HCT116 (cell line): ENCODE results near the gene TUBB6. TPM values are rescaled to one million over a fixed set of nuclear protein-coding genes. Genes with fewer than 3 reads are reported as not detected.

Source experiments
- ATAC-seq: fragments of 200-7000 bp; cut with Tn5 transposase; 2 replicates; pipeline ENCODE4 v1.9.1; 2020; ENCODE audit warnings: mild to moderate bottlenecking, moderate library complexity
- BruUV-seq: library from RNA; stranded (reverse); fragments of 400-500 nt; replicated peaks from 2 replicates; lab custom pipeline; 2021; lab: Mats Ljungman, UMichigan
- CTCF ChIA-PET: fragments of 300-600 bp; sonication (Branson Sonifier 250); formaldehyde crosslinking; loops from one replicate; lab custom pipeline; 2021; ENCODE audit warnings: antibody characterized with exemption; lab: Charles Lee
- POLR2A ChIA-PET: fragments of 300-600, 350-600 bp; sonication (Branson Sonifier 250); formaldehyde crosslinking; loops from one replicate; lab custom pipeline; 2021; ENCODE audit warnings: antibody characterized with exemption; lab: Charles Lee
- RAD21 ChIA-PET, 2 experiments: fragments of 300-600 bp; sonication (Branson Sonifier 250); formaldehyde crosslinking; loops; one replicate each; lab custom pipeline; 2023; ENCODE audit warnings: low total read pairs in 2 of 2; ENCODE audit not compliant: uncharacterized antibody in 2 of 2, unreplicated experiment in 2 of 2, low non-redundant PET in 1 of 2; lab: Charles Lee
- DNase-seq: peaks from one replicate; pipeline ENCODE4 v3.0.0-alpha.2; 2010; ENCODE audit warnings: low read depth, low spot score
- H2AFZ ChIP-seq: fragments of 200-600 bp; shearing (Covaris generic), sonication (generic); 2 replicates; pipeline ENCODE4 v1.6.1; 2017; ENCODE audit warnings: low read depth, mixed run types, mixed read lengths, antibody characterized with exemption, low read length; ENCODE audit not compliant: poor library complexity, severe bottlenecking
- H3K27ac ChIP-seq: 2 replicates; pipeline ENCODE4 v1.5.1; 2012; ENCODE audit warnings: low read depth, low read length
- H3K27me3 ChIP-seq: fragments of 200-600 bp; sonication (generic); 2 replicates; pipeline ENCODE4 v1.6.1; 2016; ENCODE audit warnings: mixed run types, low read length, mixed read lengths; ENCODE audit not compliant: insufficient read depth
- H3K36me3 ChIP-seq, 2 experiments: fragments of 200-500 bp in 1 of 2; fragments of 200-600 bp in 1 of 2; sonication (Bioruptor generic) in 1 of 2; sonication (generic) in 1 of 2; 2 replicates each; pipeline versions ENCODE4 v1.5.1 to v1.6.1; 2014 to 2016; ENCODE audit warnings: low read length in 2 of 2, inconsistent platforms in 1 of 2, mixed read lengths in 1 of 2, mixed run types in 1 of 2; ENCODE audit not compliant: insufficient read depth in 2 of 2, control insufficient read depth in 1 of 2
- H3K4me1 ChIP-seq, 2 experiments: fragments of 200-600 bp in 1 of 2; sonication (generic) in 1 of 2; 2 replicates each; pipeline versions ENCODE4 v1.5.1 to v1.6.1; 2012 to 2017; ENCODE audit warnings: low read length in 2 of 2, inconsistent platforms in 1 of 2, mild to moderate bottlenecking in 1 of 2, mixed read lengths in 1 of 2, mixed run types in 1 of 2, moderate library complexity in 1 of 2; ENCODE audit not compliant: insufficient read depth in 2 of 2, control insufficient read depth in 1 of 2
- H3K4me2 ChIP-seq: fragments of 200-600 bp; sonication (generic); 2 replicates; pipeline ENCODE4 v1.6.1; 2017; ENCODE audit warnings: mixed run types, low read length, mixed read lengths
- H3K4me3 ChIP-seq, 2 experiments: fragments of 200-600 bp in 1 of 2; sonication (generic) in 1 of 2; replicated peaks in 1 of 2; 2 replicates each; pipeline ENCODE4 v1.5.1; 2011 to 2016; ENCODE audit warnings: low read length in 2 of 2, control low read depth in 1 of 2, low read depth in 1 of 2, mild to moderate bottlenecking in 1 of 2, mixed read lengths in 1 of 2, mixed run types in 1 of 2
- H3K79me2 ChIP-seq: fragments of 200-600 bp; sonication (generic); 2 replicates; pipeline ENCODE4 v1.6.1; 2017; ENCODE audit warnings: mild to moderate bottlenecking, mixed run types, low read length, moderate library complexity, mixed read lengths; ENCODE audit not compliant: insufficient read depth
- H3K9ac ChIP-seq: fragments of 200-600 bp; sonication (generic); 2 replicates; pipeline ENCODE4 v1.6.1; 2016; ENCODE audit warnings: low read length, mixed read lengths
- H3K9me2 ChIP-seq: fragments of 200-600 bp; sonication (generic), shearing (Covaris generic); 2 replicates; pipeline ENCODE4 v1.6.1; 2017; ENCODE audit warnings: mixed run types, mild to moderate bottlenecking, moderate library complexity; ENCODE audit not compliant: insufficient read depth
- H3K9me3 ChIP-seq, 2 experiments: fragments of 200-500 bp in 1 of 2; fragments of 200-600 bp in 1 of 2; sonication (Bioruptor generic) in 1 of 2; sonication (generic) in 1 of 2; 2 replicates each; pipeline ENCODE4 v1.6.1; 2014 to 2017; ENCODE audit warnings: low read length in 2 of 2, mixed read lengths in 2 of 2, inconsistent platforms in 1 of 2, low read depth in 1 of 2, mild to moderate bottlenecking in 1 of 2, mixed run types in 1 of 2, moderate library complexity in 1 of 2; ENCODE audit not compliant: control insufficient read depth in 1 of 2, insufficient read depth in 1 of 2
- H4K20me1 ChIP-seq: fragments of 200-600 bp; sonication (generic), shearing (Covaris generic); 2 replicates; pipeline ENCODE4 v1.6.1; 2017; ENCODE audit warnings: mixed run types, mild to moderate bottlenecking, moderate library complexity; ENCODE audit not compliant: insufficient read depth
- ATF3 ChIP-seq: IDR thresholded peaks from 2 replicates; pipeline ENCODE4 v1.6.1; 2012
- CBX3 ChIP-seq: IDR thresholded peaks from 2 replicates; pipeline ENCODE4 v1.6.1; 2012; ENCODE audit warnings: low read depth
- CEBPB ChIP-seq: IDR thresholded peaks from 2 replicates; pipeline ENCODE4 v1.6.1; 2012; ENCODE audit warnings: low read depth
- CTCF ChIP-seq, 3 experiments: fragments of 200-600 bp in 1 of 3; sonication (generic) in 1 of 3; IDR thresholded peaks in 2 of 3; conservative IDR thresholded peaks in 1 of 3; 2 replicates each; pipeline ENCODE4 v1.5.1; 2012 to 2017; ENCODE audit warnings: low read depth in 2 of 3, low read length in 2 of 3, antibody characterized with exemption in 1 of 3, borderline replicate concordance in 1 of 3, control low read depth in 1 of 3, mild to moderate bottlenecking in 1 of 3, mixed read lengths in 1 of 3, mixed run types in 1 of 3, moderate library complexity in 1 of 3; ENCODE audit not compliant: insufficient read depth in 1 of 3
- EGR1 ChIP-seq: IDR thresholded peaks from 2 replicates; pipeline ENCODE4 v1.6.1; 2012; ENCODE audit warnings: low read depth
- ELF1 ChIP-seq: IDR thresholded peaks from 2 replicates; pipeline ENCODE4 v1.6.1; 2012; ENCODE audit warnings: low read depth, borderline replicate concordance
- EZH2 ChIP-seq: fragments of 200-600 bp; sonication (generic); IDR thresholded peaks from 2 replicates; pipeline ENCODE4 v1.6.1; 2017; ENCODE audit warnings: antibody characterized with exemption, mixed run types
- EZH2phosphoT487 ChIP-seq: fragments of 200-600 bp; IDR thresholded peaks from 2 replicates; pipeline ENCODE4 v1.6.1; 2018; ENCODE audit warnings: antibody characterized with exemption, borderline replicate concordance
- FOSL1 ChIP-seq: IDR thresholded peaks from 2 replicates; pipeline ENCODE4 v1.6.1; 2012; ENCODE audit warnings: low read depth
- JUND ChIP-seq: IDR thresholded peaks from 2 replicates; pipeline ENCODE4 v1.6.1; 2012
- MAX ChIP-seq: IDR thresholded peaks from 2 replicates; pipeline ENCODE4 v1.6.1; 2012
- POLR2A ChIP-seq: IDR thresholded peaks from 2 replicates; pipeline ENCODE4 v1.7.0; 2011; ENCODE audit warnings: borderline replicate concordance; ENCODE audit not compliant: insufficient read depth, insufficient read length; ENCODE audit errors: extremely low read depth
- REST ChIP-seq: IDR thresholded peaks from 2 replicates; pipeline ENCODE4 v1.6.1; 2012; ENCODE audit warnings: low read depth
- SIN3A ChIP-seq: IDR thresholded peaks from 2 replicates; pipeline ENCODE4 v1.6.1; 2012; ENCODE audit warnings: low read depth
- SRF ChIP-seq: IDR thresholded peaks from 2 replicates; pipeline ENCODE4 v1.6.1; 2012; ENCODE audit warnings: low read depth
- TCF7L2 ChIP-seq: IDR thresholded peaks from 2 replicates; pipeline ENCODE4 v1.7.0; 2011; ENCODE audit warnings: borderline replicate concordance, inconsistent platforms; ENCODE audit not compliant: insufficient read depth, insufficient read length; ENCODE audit errors: extremely low read depth
- YY1 ChIP-seq: IDR thresholded peaks from 2 replicates; pipeline ENCODE4 v1.6.1; 2011; ENCODE audit warnings: low read length, low read depth, moderate library complexity, mild to moderate bottlenecking; ENCODE audit not compliant: insufficient replicate concordance; ENCODE audit errors: extremely low read depth
- ZBTB33 ChIP-seq: IDR thresholded peaks from 2 replicates; pipeline ENCODE4 v1.6.1; 2011; ENCODE audit warnings: mild to moderate bottlenecking, low read length, moderate library complexity; ENCODE audit not compliant: insufficient replicate concordance; ENCODE audit errors: extremely low read depth
- ZFX ChIP-seq: fragments of 450-650 bp; IDR thresholded peaks from 2 replicates; pipeline ENCODE4 v1.6.1; 2017
- ZNF274 ChIP-seq: fragments of 200-500 bp; sonication (Bioruptor generic); IDR thresholded peaks from 2 replicates; pipeline ENCODE4 v1.6.1; 2014; ENCODE audit warnings: mild to moderate bottlenecking, low read depth, low read length, inconsistent platforms
- intact Hi-C: fragments of 100-400 bp; cut with micrococcal nuclease; formaldehyde crosslinking; loops from 2 replicates; pipeline ENCODE4 v1.10.0; 2022
- total RNA-seq: library from RNA; stranded (reverse); gene quantifications from one replicate; pipeline ENCODE4 v1.2.1, GENCODE V29; 2021; ENCODE audit not compliant: unreplicated experiment

TUBB6 gene
- total RNA-seq, 1 experiment from 2014 or later, result 87.4 TPM

GRCh38 chr18:12305930-12306629 lies 2.0 kb upstream of the TUBB6 start:
- H3K4me3 ChIP-seq, result no peak overlapping the region
- no peak overlapping the region for H3K27ac ChIP-seq
- POLR2A ChIA-PET, result interaction anchor here (0.6 kb wide), 1 partner anchor 1532 kb away, joined by 3 read pairs; no protein-coding TSS in a partner anchor
- no peak overlapping the region for H3K4me2 ChIP-seq
- peaks cover 13 to 19% of the 10 kb centered on the region in 2 experiments for H3K4me1 ChIP-seq
- BruUV-seq, result no TSS peak
- H3K9ac ChIP-seq, result no peak overlapping the region
- DNase-seq (no peak), ATAC-seq (no peak)
- H4K20me1 ChIP-seq, result no peaks in the 10 kb centered on the region
- TF ChIP-seq TCF7L2 (no peak), CEBPB (no peak), JUND (no peak), SRF (no peak), POLR2A (no peak), EZH2phosphoT487 (no peak), FOSL1 (no peak), SIN3A (no peak), REST (no peak), ZFX (no peak), EGR1 (no peak), CTCF (IDR thresholded peaks at IDR 0.05 in 2 of 3, conservative IDR thresholded peaks at IDR 0.05 in 1 of 3; ENCODE audit: borderline replicate concordance in 1 of 3, insufficient read depth in 1 of 3, low read depth in 2 of 3, low read length in 2 of 3) (no peak), MAX (no peak), ZBTB33 (no peak), ZNF274 (no peak), EZH2 (no peak), ATF3 (no peak), CBX3 (no peak), ELF1 (no peak), YY1 (no peak)
- RAD21 ChIA-PET, result no interaction called here
- intact Hi-C loops, result no loop called here
- no peaks in the 10 kb centered on the region for H3K9me2 ChIP-seq
- peaks cover 27% of the 10 kb centered on the region for H3K79me2 ChIP-seq
- peaks cover 4 to 15% of the 10 kb centered on the region in 2 experiments; a peak in 3 of 4 replicates for H3K36me3 ChIP-seq
- H2AFZ ChIP-seq, result no peak overlapping the region
- CTCF ChIA-PET, result no interaction called here
- no peaks in the 10 kb centered on the region for H3K9me3 ChIP-seq
- H3K27me3 ChIP-seq, result no peaks in the 10 kb centered on the region
